Prostate gland (tissue), 2 donors: Measurements from ENCODE around the gene DDX23. TPM values are rescaled to one million over a fixed set of nuclear protein-coding genes. Genes with fewer than 3 reads are reported as not detected.
"Not testable (repeated sequence)": the region's sequence is repeated elsewhere in the genome, so short reads cannot be mapped to it uniquely, and the experiment has no call there.

Source experiments
- DNase-seq: peaks from one replicate; pipeline ENCODE4 v3.0.0-alpha.2; 2019; ENCODE audit warnings: low spot score
- H3K27ac ChIP-seq, 2 donors: fragments of 200-600 bp; sonication (generic); 2 replicates each; pipeline ENCODE4 v1.5.1; 2017 to 2019
- H3K27me3 ChIP-seq: fragments of 200-600 bp; sonication (generic); replicated peaks from 2 replicates; pipeline ENCODE4 v1.5.1; 2019; ENCODE audit not compliant: insufficient read depth
- H3K36me3 ChIP-seq, 2 donors: fragments of 200-600 bp; sonication (generic); 1 replicate in 1 of 2; 2 replicates in 1 of 2; pipeline versions ENCODE4 v1.5.1 to v1.8.1; 2017 to 2019
- H3K4me1 ChIP-seq: fragments of 200-600 bp; sonication (generic); replicated peaks from 2 replicates; pipeline ENCODE4 v1.5.1; 2019
- H3K4me3 ChIP-seq, 2 donors: fragments of 200-600 bp; sonication (generic); 2 replicates each; pipeline ENCODE4 v1.5.1; 2017 to 2019
- H3K9me3 ChIP-seq: fragments of 200-600 bp; sonication (generic); 2 replicates; pipeline ENCODE4 v1.5.1; 2017
- CTCF ChIP-seq, 4 experiments: fragments of 200-600 bp in 2 of 4; fragments of 450-650 bp in 2 of 4; sonication (generic) in 2 of 4; IDR thresholded peaks; 1 replicate in 3 of 4; 2 replicates in 1 of 4; pipeline ENCODE4 v1.5.1; 2016 to 2019; ENCODE audit warnings: antibody characterized with exemption in 4 of 4, mild to moderate bottlenecking in 2 of 4, moderate library complexity in 2 of 4
- POLR2A ChIP-seq: fragments of 450-650 bp; IDR thresholded peaks from one replicate; pipeline ENCODE4 v1.6.1; 2016; ENCODE audit warnings: antibody characterized with exemption, mild to moderate bottlenecking
- POLR2AphosphoS5 ChIP-seq: sonication (generic); formaldehyde crosslinking; IDR thresholded peaks from one replicate; pipeline ENCODE4 v1.6.1; 2017; ENCODE audit warnings: antibody characterized with exemption
- WGBS: methylation state at CpG from one replicate; pipeline ENCODE4 v1.1.5; 2018; 5-methylcytosine and 5-hydroxymethylcytosine counted together
- intact Hi-C: fragments of 100-400 bp; cut with DNase I; formaldehyde crosslinking; loops from one replicate; pipeline ENCODE4 v1.14.2; 2022
- total RNA-seq, 2 donors: library from RNA; depleted of rRNA; stranded (reverse); fragments of >200 nt; gene quantifications; one replicate each; pipeline ENCODE4 v1.1.0, GENCODE V29; 2016

Gene DDX23
- total RNA-seq, 2 donors from 2014 or later, result 71.0 to 87.2 TPM

GRCh38 chr12:48880647-48881046 lies 28.7 kb upstream of the DDX23 start:
- Histone ChIP-seq H3K9me3 (no peaks in the 10 kb centered on the region), H3K27me3 (no peaks in the 10 kb centered on the region), H3K4me3 (no peak overlapping the region), H3K4me1 (no peaks in the 10 kb centered on the region), H3K36me3 (no peaks in the 10 kb centered on the region), H3K27ac (no peak overlapping the region)
- DNase-seq, result no peak
- TF ChIP-seq POLR2AphosphoS5 (no peak), POLR2A (no peak), CTCF (IDR thresholded peaks at IDR 0.05) (no peak)
- intact Hi-C loops, result no loop called here
- 90% methylated on average over 9 of the region's 9 CpGs for WGBS

- TF ChIP-seq POLR2AphosphoS5 (no peak), CTCF (IDR thresholded peaks at IDR 0.05) (no peak), POLR2A (no peak)
- no peak for DNase-seq
- no peak overlapping the region for H3K27ac ChIP-seq
- H3K9me3 ChIP-seq, result no peaks in the 10 kb centered on the region
- no peak overlapping the region for H3K4me3 ChIP-seq
- H3K27me3 ChIP-seq, result no peaks in the 10 kb centered on the region
- intact Hi-C loops, result no loop called here
- H3K36me3 ChIP-seq, result no peaks in the 10 kb centered on the region
- 92% methylated on average over 2 of the region's 2 CpGs for WGBS
- H3K4me1 ChIP-seq, result no peaks in the 10 kb centered on the region
These were observed 26.6 kb upstream of the DDX23 start for GRCh38 chr12:48878548-48878947.

GRCh38 chr12:48875944-48876515 lies 24.1 kb upstream of the DDX23 start:
- intact Hi-C loops, result no loop called here
- 67% methylated on average over 4 of the region's 4 CpGs for WGBS
- H3K27ac ChIP-seq, result no peak overlapping the region

GRCh38 chr12:48873534-48873933 lies 21.6 kb upstream of the DDX23 start:
- DNase-seq, H3K4me3 ChIP-seq, intact Hi-C loops, H3K9me3 ChIP-seq, H3K36me3 ChIP-seq, H3K27ac ChIP-seq, H3K27me3 ChIP-seq, H3K4me1 ChIP-seq: not testable (repeated sequence)
- 77% methylated on average over 8 of the region's 8 CpGs for WGBS

More at GRCh38 chr12:48875944-48876515, 24.1 kb upstream of the DDX23 start:
- H3K4me1 ChIP-seq, result no peaks in the 10 kb centered on the region
- H3K27me3 ChIP-seq, result no peaks in the 10 kb centered on the region
- no peak for TF ChIP-seq CTCF (IDR thresholded peaks at IDR 0.05)
- no peak for TF ChIP-seq POLR2A
- TF ChIP-seq POLR2AphosphoS5, result no peak
- no peaks in the 10 kb centered on the region for H3K9me3 ChIP-seq
- no peak for DNase-seq
- no peaks in the 10 kb centered on the region for H3K36me3 ChIP-seq
- no peak overlapping the region for H3K4me3 ChIP-seq

GRCh38 chr12:48873096-48873495 lies 21.1 kb upstream of the DDX23 start:
- TF ChIP-seq CTCF (IDR thresholded peaks at IDR 0.05) (no peak), POLR2AphosphoS5 (no peak), POLR2A (no peak)
- Histone ChIP-seq H3K27ac (no peak overlapping the region), H3K4me1 (no peaks in the 10 kb centered on the region), H3K4me3 (no peak overlapping the region), H3K9me3 (no peaks in the 10 kb centered on the region), H3K36me3 (no peaks in the 10 kb centered on the region), H3K27me3 (no peaks in the 10 kb centered on the region)
- intact Hi-C loops, result no loop called here
- WGBS, result 72% methylated on average over 4 of the region's 4 CpGs
- DNase-seq, result no peak
